IMR-90 (cell line): ENCODE data around the gene DYNC2H1. TPM values are rescaled to one million over a fixed set of nuclear protein-coding genes. Genes with fewer than 3 reads are reported as not detected.

Experiments
- ATAC-seq: fragments of 200-7000 bp; cut with Tn5 transposase; 2 replicates; pipeline ENCODE4 v1.9.1; 2020; ENCODE audit warnings: low read depth, mild to moderate bottlenecking, moderate library complexity
- BruUV-seq: library from RNA; stranded (reverse); fragments of 400-500 nt; replicated peaks from 2 replicates; lab custom pipeline; 2021; lab: Mats Ljungman, UMichigan
- CTCF ChIA-PET: fragments of 300-600 bp; formaldehyde crosslinking; extraction: SDS; loops from one replicate; lab custom pipeline; 2021; ENCODE audit warnings: antibody characterized with exemption; lab: Yijun Ruan, JAX
- POLR2A ChIA-PET: fragments of 300-600 bp; sonication (Branson Sonifier 250); formaldehyde crosslinking; loops from one replicate; lab custom pipeline; 2022; ENCODE audit warnings: antibody characterized with exemption; ENCODE audit not compliant: unreplicated experiment; lab: Charles Lee
- DNase-seq: peaks from one replicate; pipeline ENCODE4 v3.0.0; 2013
- H2AFZ ChIP-seq: replicated peaks from 2 replicates; pipeline ENCODE3; 2013; ENCODE audit warnings: low read length, mild to moderate bottlenecking; ENCODE audit not compliant: poor library complexity
- H2AK5ac ChIP-seq: 2 replicates; pipeline ENCODE4 v1.6.1; 2013; ENCODE audit warnings: low read depth, low read length, inconsistent platforms
- H2AK9ac ChIP-seq: replicated peaks from 2 replicates; pipeline ENCODE3; 2013; ENCODE audit warnings: mild to moderate bottlenecking, low read depth, low read length, moderate library complexity; ENCODE audit not compliant: poor library complexity
- H2BK120ac ChIP-seq: 2 replicates; pipeline ENCODE4 v1.6.1; 2013; ENCODE audit warnings: low read depth, low read length, inconsistent platforms
- H2BK15ac ChIP-seq: 3 replicates; pipeline ENCODE4 v1.6.1; 2013; ENCODE audit warnings: low read depth, low read length, inconsistent platforms
- H2BK20ac ChIP-seq: 2 replicates; pipeline ENCODE4 v1.6.1; 2013; ENCODE audit warnings: low read depth, mild to moderate bottlenecking, inconsistent platforms, low read length, moderate library complexity
- H2BK5ac ChIP-seq: 2 replicates; pipeline ENCODE4 v1.6.1; 2013; ENCODE audit warnings: mild to moderate bottlenecking, low read depth, low read length, inconsistent platforms; ENCODE audit not compliant: poor library complexity, severe bottlenecking
- H3K14ac ChIP-seq: replicated peaks from 2 replicates; pipeline ENCODE4 v1.6.1; 2013; ENCODE audit warnings: low read depth, low read length, inconsistent platforms
- H3K18ac ChIP-seq: 2 replicates; pipeline ENCODE4 v1.6.1; 2013; ENCODE audit warnings: low read depth, low read length, control low read depth
- H3K23ac ChIP-seq: 2 replicates; pipeline ENCODE4 v1.6.1; 2013; ENCODE audit warnings: low read depth, low read length, inconsistent platforms
- H3K27ac ChIP-seq: 2 replicates; pipeline ENCODE4 v1.5.1; 2013; ENCODE audit warnings: mild to moderate bottlenecking, control low read depth, low read length; ENCODE audit not compliant: insufficient read depth
- H3K27me3 ChIP-seq: 2 replicates; pipeline ENCODE4 v1.6.1; 2013; ENCODE audit warnings: low read length; ENCODE audit not compliant: control insufficient read depth, insufficient read depth
- H3K36me3 ChIP-seq: 2 replicates; pipeline ENCODE4 v1.6.1; 2013; ENCODE audit warnings: low read length, mixed read lengths; ENCODE audit not compliant: control insufficient read depth, insufficient read depth
- H3K4ac ChIP-seq: 2 replicates; pipeline ENCODE4 v1.6.1; 2013; ENCODE audit warnings: low read depth, low read length, inconsistent platforms
- H3K4me1 ChIP-seq: 2 replicates; pipeline ENCODE4 v1.6.1; 2013; ENCODE audit warnings: low read length, mixed read lengths; ENCODE audit not compliant: control insufficient read depth, insufficient read depth
- H3K4me2 ChIP-seq: 2 replicates; pipeline ENCODE4 v1.6.1; 2013; ENCODE audit warnings: low read depth, mild to moderate bottlenecking, control low read depth, low read length, moderate library complexity
- H3K4me3 ChIP-seq: 2 replicates; pipeline ENCODE4 v1.5.1; 2013; ENCODE audit warnings: low read depth, mild to moderate bottlenecking, control low read depth, low read length, moderate library complexity; ENCODE audit not compliant: insufficient read depth
- H3K56ac ChIP-seq: 2 replicates; pipeline ENCODE4 v1.6.1; 2013; ENCODE audit warnings: low read length, inconsistent platforms; ENCODE audit not compliant: insufficient read depth; ENCODE audit errors: extremely low read depth
- H3K79me1 ChIP-seq, 2 experiments: 2 replicates each; pipeline ENCODE4 v1.6.1; 2013; ENCODE audit warnings: low read length in 2 of 2, inconsistent platforms in 1 of 2, low read depth in 1 of 2
- H3K9ac ChIP-seq: 2 replicates; pipeline ENCODE4 v1.6.1; 2013; ENCODE audit warnings: low read depth, low read length, control low read depth
- H3K9me1 ChIP-seq: 2 replicates; pipeline ENCODE4 v1.6.1; 2013; ENCODE audit warnings: low read length, inconsistent platforms; ENCODE audit not compliant: insufficient read depth
- H3K9me3 ChIP-seq: 2 replicates; pipeline ENCODE4 v1.6.1; 2013; ENCODE audit warnings: low read length; ENCODE audit not compliant: control insufficient read depth, insufficient read depth
- H4K20me1 ChIP-seq: 2 replicates; pipeline ENCODE4 v1.6.1; 2013; ENCODE audit warnings: low read length, inconsistent platforms; ENCODE audit not compliant: insufficient read depth
- H4K5ac ChIP-seq: 2 replicates; pipeline ENCODE4 v1.6.1; 2013; ENCODE audit warnings: mild to moderate bottlenecking, low read depth, low read length, control low read depth
- H4K8ac ChIP-seq, 2 experiments: 2 replicates each; pipeline ENCODE4 v1.6.1; 2013; ENCODE audit warnings: low read depth in 2 of 2, low read length in 2 of 2, control low read depth in 1 of 2, inconsistent platforms in 1 of 2
- H4K91ac ChIP-seq: 2 replicates; pipeline ENCODE4 v1.6.1; 2013; ENCODE audit warnings: low read depth, low read length, inconsistent platforms; ENCODE audit not compliant: insufficient read depth
- CEBPB ChIP-seq: IDR thresholded peaks from 2 replicates; pipeline ENCODE4 v1.6.1; 2012; ENCODE audit warnings: low read depth, low read length, improper control_type of control experiment
- FOS ChIP-seq: fragments of 150-350 bp; IDR thresholded peaks from 2 replicates; pipeline ENCODE4 v1.6.1; 2016; ENCODE audit warnings: low read depth, low read length
- MAFK ChIP-seq: IDR thresholded peaks from 2 replicates; pipeline ENCODE4 v1.6.1; 2012; ENCODE audit warnings: low read depth, low read length, improper control_type of control experiment
- MXI1 ChIP-seq: IDR thresholded peaks from 2 replicates; pipeline ENCODE4 v1.6.1; 2012; ENCODE audit warnings: low read depth, mild to moderate bottlenecking, low read length, moderate library complexity, borderline replicate concordance
- RAD21 ChIP-seq: IDR thresholded peaks from 2 replicates; pipeline ENCODE4 v1.6.1; 2012; ENCODE audit warnings: low read length, improper control_type of control experiment
- RFX5 ChIP-seq: IDR thresholded peaks from 2 replicates; pipeline ENCODE4 v1.8.0; 2012; ENCODE audit warnings: low read depth, mild to moderate bottlenecking, low read length, moderate library complexity
- SMC3 ChIP-seq: fragments of 150-350 bp; IDR thresholded peaks from 2 replicates; pipeline ENCODE4 v1.6.1; 2016; ENCODE audit warnings: low read depth, mild to moderate bottlenecking, antibody characterized with exemption, low read length, moderate library complexity
- dilution Hi-C: fragments of 300-500 bp; cut with HindIII; formaldehyde crosslinking; loops from one replicate; pipeline ENCODE4 v1.14.3; 2018; ENCODE audit warnings: low sequenced_read_pairs; ENCODE audit not compliant: unreplicated experiment
- in situ Hi-C: fragments of 300-500 bp; cut with MboI; formaldehyde crosslinking; loops from 3 replicates; pipeline ENCODE4 v1.14.3; 2019; ENCODE audit warnings: low sequenced_read_pairs, inconsistent platforms, mixed read lengths
- intact Hi-C: fragments of 100-400 bp; cut with micrococcal nuclease; formaldehyde crosslinking; loops from 2 replicates; pipeline ENCODE4 v1.10.0; 2022
- polyA plus RNA-seq, 3 experiments: library from polyadenylated mRNA; depleted of rRNA; stranded (reverse); fragments of >200 nt; gene quantifications; 2 replicates each; pipeline ENCODE4 v1.2.3, GENCODE V29; 2012; ENCODE audit warnings: low replicate concordance in 1 of 3
- total RNA-seq: library from RNA; depleted of rRNA; stranded (reverse); fragments of >200 nt; gene quantifications from 2 replicates; pipeline ENCODE4 v1.2.3, GENCODE V29; 2012
- TF ChIP-seq, protein P1 (sequence below): conservative IDR thresholded peaks from 2 replicates; pipeline ENCODE4 v1.5.1; 2012; ENCODE audit warnings: mild to moderate bottlenecking, low read depth, low read length, improper control_type of control experiment
- TF ChIP-seq, protein P2 (sequence below): fragments of 150-350 bp; IDR thresholded peaks from 2 replicates; pipeline ENCODE4 v1.6.1; 2017; ENCODE audit warnings: mild to moderate bottlenecking, antibody characterized with exemption, low read length, low read depth

Gene DYNC2H1
- total and polyA plus RNA-seq, 2 of the 4 experiments (the other 2 are of a cell fraction), result 5.7 to 21.0 TPM

DNA sequence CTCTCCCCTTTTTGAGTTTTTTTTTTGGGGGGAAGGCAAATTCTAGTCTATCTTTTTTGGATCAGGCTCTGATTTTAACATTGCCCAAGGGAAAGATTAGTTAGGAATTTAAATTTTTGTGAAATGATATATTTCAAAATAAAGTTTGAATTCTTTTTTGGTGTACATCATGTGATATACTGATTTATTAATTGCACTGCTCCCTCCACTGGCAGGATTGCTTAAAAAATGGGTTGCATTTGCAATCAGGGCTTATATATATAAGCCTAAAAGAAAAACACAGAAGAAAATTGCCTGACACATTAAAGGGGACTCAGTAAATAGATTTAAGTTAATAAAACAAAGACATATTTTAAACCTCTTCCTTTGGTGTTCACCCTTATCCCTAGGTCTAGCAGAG is 1.2 kb downstream of the DYNC2H1 start:
- no peak overlapping the region for H3K27ac ChIP-seq
- DNase-seq, result peak; percentile 56

More for the DNA sequence above, 1.2 kb downstream of the DYNC2H1 start:
- Histone ChIP-seq H3K9me1 (no peaks in the 10 kb centered on the region), H4K8ac (no peak overlapping the region), H3K27me3 (no peaks in the 10 kb centered on the region), H3K36me3 (0 out of 2 replicates have a peak, but pooled peaks cover 2% of the 10 kb centered on the region), H3K4me1 (no peaks in the 10 kb centered on the region), H3K4me3 (peak overlapping the region; percentile 71; the same call in 1 of the 2 replicates), H3K4ac (no peak overlapping the region), H2BK15ac (no peak overlapping the region), H3K79me1 (peaks cover 5 to 10% of the 10 kb centered on the region in 2 experiments; a peak in 2 of 4 replicates), H3K56ac (no peak overlapping the region), H4K20me1 (no peaks in the 10 kb centered on the region), H2BK5ac (no peak overlapping the region), H3K9me3 (no peaks in the 10 kb centered on the region), H3K18ac (no peak overlapping the region), H3K4me2 (peak overlapping the region; percentile 84; the same call in 1 of the 2 replicates), H4K5ac (no peak overlapping the region), H3K9ac (no peak overlapping the region), H2AK5ac (no peak overlapping the region), H3K14ac (no peak overlapping the region), H2AFZ (no peak overlapping the region), H2BK20ac (no peak overlapping the region), H2BK120ac (no peak overlapping the region), H4K91ac (no peak overlapping the region), H3K23ac (no peak overlapping the region), H2AK9ac (no peak overlapping the region)
- TF ChIP-seq, protein P1, sequence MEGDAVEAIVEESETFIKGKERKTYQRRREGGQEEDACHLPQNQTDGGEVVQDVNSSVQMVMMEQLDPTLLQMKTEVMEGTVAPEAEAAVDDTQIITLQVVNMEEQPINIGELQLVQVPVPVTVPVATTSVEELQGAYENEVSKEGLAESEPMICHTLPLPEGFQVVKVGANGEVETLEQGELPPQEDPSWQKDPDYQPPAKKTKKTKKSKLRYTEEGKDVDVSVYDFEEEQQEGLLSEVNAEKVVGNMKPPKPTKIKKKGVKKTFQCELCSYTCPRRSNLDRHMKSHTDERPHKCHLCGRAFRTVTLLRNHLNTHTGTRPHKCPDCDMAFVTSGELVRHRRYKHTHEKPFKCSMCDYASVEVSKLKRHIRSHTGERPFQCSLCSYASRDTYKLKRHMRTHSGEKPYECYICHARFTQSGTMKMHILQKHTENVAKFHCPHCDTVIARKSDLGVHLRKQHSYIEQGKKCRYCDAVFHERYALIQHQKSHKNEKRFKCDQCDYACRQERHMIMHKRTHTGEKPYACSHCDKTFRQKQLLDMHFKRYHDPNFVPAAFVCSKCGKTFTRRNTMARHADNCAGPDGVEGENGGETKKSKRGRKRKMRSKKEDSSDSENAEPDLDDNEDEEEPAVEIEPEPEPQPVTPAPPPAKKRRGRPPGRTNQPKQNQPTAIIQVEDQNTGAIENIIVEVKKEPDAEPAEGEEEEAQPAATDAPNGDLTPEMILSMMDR, result peak; percentile 59
- TF ChIP-seq MAFK (no peak), MXI1 (no peak), CEBPB (peak; percentile 32; the same call in 1 of the 2 replicates), RAD21 (no peak), RFX5 (no peak), FOS (no peak), SMC3 (no peak)
- TF ChIP-seq, protein P2, sequence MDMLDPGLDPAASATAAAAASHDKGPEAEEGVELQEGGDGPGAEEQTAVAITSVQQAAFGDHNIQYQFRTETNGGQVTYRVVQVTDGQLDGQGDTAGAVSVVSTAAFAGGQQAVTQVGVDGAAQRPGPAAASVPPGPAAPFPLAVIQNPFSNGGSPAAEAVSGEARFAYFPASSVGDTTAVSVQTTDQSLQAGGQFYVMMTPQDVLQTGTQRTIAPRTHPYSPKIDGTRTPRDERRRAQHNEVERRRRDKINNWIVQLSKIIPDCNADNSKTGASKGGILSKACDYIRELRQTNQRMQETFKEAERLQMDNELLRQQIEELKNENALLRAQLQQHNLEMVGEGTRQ, result 0 out of 2 replicates have a peak, but pooled peaks have one; percentile 21
- ATAC-seq, result no peak
- BruUV-seq, result no TSS peak
- ChIA-PET POLR2A (no interaction called here), CTCF (interaction anchor here (1.0 kb wide), 1 partner anchor 25 kb away, joined by 3 read pairs; no protein-coding TSS in a partner anchor)
- dilution Hi-C loops, result no loop called here
- in situ Hi-C loops, result no loop called here
- intact Hi-C loops, result no loop called here
